ENCODE results near the gene CREB3.
A peak's percentile ranks its signal among the peaks of the same experiment; 100 is the strongest.

Gene CREB3

DNA sequence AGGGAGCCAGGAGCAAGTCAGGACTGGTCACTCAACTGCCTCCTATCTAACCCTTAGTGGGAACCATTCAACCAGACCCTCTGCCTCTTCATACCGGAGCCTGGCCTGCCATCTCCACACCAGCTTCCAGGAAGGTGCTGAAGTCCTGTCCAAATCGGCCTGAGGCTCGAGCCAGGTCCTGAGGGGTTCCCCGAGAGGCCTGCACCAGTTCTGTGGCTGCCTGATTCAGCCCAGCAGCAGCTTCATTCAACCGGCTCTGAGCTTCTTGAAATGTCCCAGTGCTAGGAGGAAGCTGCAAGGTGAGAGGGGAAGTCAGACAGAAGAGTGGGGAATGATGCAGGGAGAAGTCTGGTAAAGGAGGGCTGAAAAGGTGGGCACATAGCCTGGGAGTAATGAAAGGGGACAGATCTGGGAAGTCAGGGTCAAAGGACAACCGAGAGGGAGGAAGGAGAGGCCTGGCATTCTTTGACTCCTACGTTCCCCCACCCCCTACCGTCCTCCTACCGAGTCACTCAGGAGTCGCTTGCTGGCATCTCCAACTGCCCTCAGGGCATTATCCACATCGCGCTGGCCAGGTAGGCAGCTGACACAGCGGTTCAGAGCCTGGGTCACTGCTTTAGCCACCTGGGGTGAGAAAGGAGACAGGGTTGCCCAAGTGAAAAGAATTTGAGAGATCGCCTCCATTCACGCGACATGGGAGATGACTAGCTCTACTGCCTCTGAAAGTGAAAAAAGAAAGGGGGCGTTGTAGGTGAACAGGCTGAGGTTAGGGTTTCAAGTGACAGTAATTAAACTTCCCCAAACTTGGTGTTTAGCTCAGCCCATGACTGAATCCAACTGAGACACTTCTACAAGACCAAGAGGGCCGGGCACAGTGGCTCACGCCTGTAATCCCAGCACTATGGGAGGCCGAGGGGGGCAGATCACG, 20.7 kb upstream of the CREB3 start:
- DNase-seq: peak; percentile 29
- Mint-ChIP-seq H3K4me3 (no peak overlapping the region), H3K4me1 (ENCODE audit: low read depth) (peaks cover 7% of the 10 kb centered on the region), H3K36me3 (ENCODE audit: low read depth) (peaks cover 67% of the 10 kb centered on the region), H3K27me3 (no peaks in the 10 kb centered on the region), H3K27ac (peak overlapping the region; percentile 50), H3K9me3 (no peaks in the 10 kb centered on the region)

DNA sequence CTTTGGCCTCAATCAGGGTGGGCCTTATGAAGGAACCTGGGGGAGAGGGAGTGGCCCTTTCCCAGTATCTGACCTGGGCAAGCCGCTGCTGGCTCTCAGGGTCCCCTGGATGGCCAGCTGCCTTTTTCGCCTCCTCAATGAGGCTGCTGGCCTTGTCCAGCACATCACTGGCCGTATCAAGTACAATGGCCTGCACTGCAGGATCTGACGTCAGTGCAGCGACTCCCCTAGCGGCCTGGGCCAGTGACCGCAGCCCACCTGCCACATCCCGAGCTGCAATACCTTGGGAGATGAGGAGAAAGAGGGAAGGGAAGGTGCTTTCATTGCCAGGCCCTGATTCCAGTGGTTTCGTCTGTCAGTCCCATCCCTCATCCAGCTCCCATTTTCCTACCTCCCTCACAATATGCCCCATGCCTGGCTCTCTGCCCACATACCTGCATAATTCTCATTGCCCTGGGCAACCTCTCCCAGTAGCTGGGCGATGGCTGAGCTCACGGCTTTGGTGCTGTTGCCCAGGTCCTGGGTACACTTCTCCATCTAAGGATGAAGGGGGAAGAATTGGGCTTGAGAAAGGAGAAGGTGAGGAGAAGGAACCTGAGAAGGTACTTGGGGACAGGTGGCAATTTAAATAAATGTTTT, 19.6 kb upstream of the CREB3 start:
- H3K36me3 Mint-ChIP-seq (ENCODE audit: low read depth): peaks cover 78% of the 10 kb centered on the region
- H3K4me1 Mint-ChIP-seq (ENCODE audit: low read depth): peaks cover 7% of the 10 kb centered on the region
- peak overlapping the region; percentile 47 for H3K27ac Mint-ChIP-seq
- DNase-seq: peak; percentile 22
- no peak overlapping the region for H3K4me3 Mint-ChIP-seq
- no peaks in the 10 kb centered on the region for H3K27me3 Mint-ChIP-seq
- H3K9me3 Mint-ChIP-seq: no peaks in the 10 kb centered on the region

DNA sequence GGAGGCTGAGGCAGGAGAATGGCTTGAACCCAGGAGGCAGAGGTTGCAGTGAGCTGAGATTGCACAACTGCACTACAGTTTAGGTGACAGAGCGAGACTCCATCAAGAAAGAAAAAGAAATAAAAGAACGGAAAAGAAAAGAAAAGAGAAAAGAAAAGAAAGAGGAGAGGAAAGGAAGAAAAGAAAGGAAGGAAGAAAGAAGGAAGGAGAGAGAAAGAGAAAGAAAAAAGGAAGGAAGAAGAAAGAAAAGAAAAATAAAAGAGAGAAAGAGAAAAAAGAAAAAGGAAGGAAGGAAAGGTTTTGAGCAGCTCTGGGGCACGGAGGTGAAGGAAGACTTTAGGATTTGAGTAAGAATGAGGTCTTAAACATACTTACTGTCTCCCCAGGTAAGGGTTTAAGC, 18.9 kb upstream of the CREB3 start:
- Mint-ChIP-seq H3K9me3 (no peaks in the 10 kb centered on the region), H3K36me3 (ENCODE audit: low read depth) (peaks cover 85% of the 10 kb centered on the region), H3K4me3 (no peak overlapping the region), H3K27ac (peak overlapping the region; percentile 44), H3K4me1 (ENCODE audit: low read depth) (peaks cover 7% of the 10 kb centered on the region), H3K27me3 (no peaks in the 10 kb centered on the region)
- no peak for DNase-seq

DNA sequence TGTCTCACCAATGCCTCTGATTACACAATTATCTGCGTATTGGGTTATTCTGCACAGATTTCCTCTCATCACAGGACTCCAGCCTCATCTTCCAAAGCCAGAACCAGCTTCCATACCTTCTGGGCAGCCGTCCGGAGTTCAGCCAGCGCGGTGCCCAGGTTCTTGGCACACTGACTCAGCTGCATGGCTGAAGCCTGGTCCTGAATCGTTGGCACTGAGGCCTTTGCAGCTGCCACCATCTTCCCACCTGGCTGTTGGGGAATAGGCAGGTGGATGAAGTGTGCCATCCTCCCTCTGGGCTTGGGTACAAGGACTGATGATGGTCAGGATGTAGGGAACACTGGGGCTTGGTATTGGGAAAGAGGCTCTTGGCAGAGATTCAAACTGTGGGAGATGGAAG, 18.3 kb upstream of the CREB3 start:
- peak overlapping the region; percentile 44 for H3K27ac Mint-ChIP-seq
- H3K9me3 Mint-ChIP-seq: no peaks in the 10 kb centered on the region
- peaks cover 7% of the 10 kb centered on the region for H3K4me1 Mint-ChIP-seq (ENCODE audit: low read depth)
- DNase-seq: no peak
- H3K4me3 Mint-ChIP-seq: no peak overlapping the region
- peaks cover 90% of the 10 kb centered on the region for H3K36me3 Mint-ChIP-seq (ENCODE audit: low read depth)
- H3K27me3 Mint-ChIP-seq: no peaks in the 10 kb centered on the region

DNA sequence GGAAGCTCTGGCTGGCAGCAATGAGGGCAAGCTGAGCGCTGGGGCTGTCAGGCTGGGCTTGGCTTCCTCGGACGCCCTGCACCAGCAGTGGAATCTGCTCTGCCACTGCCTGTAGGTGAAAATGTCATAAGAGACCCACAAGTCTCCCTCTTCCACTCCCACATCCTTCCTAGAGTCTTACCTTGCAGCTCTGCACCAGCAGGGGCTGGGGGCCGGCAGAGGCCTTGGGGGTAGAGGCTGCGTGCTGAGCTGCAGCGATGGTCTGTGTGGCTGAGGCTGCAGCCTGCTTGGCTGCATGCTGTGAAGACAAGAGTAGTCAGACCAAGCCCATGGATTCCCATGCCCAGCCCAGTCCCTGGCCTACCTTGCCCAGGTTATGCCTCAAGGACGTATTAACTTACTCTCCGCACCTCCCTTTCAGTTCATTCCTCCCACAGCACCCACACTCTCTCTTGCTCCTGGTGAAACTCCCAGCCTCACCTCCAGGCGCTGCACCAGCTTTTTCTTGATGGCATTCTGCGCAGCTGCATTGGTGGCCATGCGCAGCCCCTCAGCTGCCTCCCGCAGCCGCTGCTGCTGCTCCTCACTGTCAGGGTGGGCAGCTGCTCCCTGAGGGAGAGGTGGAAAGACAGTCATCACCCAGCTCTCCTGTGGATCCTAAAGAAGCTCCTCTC, 17.8 kb upstream of the CREB3 start:
- no peak for DNase-seq
- H3K4me3 Mint-ChIP-seq: no peak overlapping the region
- no peaks in the 10 kb centered on the region for H3K9me3 Mint-ChIP-seq
- peaks cover 96% of the 10 kb centered on the region for H3K36me3 Mint-ChIP-seq (ENCODE audit: low read depth)
- H3K27ac Mint-ChIP-seq: peak overlapping the region; percentile 42
- H3K27me3 Mint-ChIP-seq: no peaks in the 10 kb centered on the region
- H3K4me1 Mint-ChIP-seq (ENCODE audit: low read depth): peaks cover 7% of the 10 kb centered on the region

DNA sequence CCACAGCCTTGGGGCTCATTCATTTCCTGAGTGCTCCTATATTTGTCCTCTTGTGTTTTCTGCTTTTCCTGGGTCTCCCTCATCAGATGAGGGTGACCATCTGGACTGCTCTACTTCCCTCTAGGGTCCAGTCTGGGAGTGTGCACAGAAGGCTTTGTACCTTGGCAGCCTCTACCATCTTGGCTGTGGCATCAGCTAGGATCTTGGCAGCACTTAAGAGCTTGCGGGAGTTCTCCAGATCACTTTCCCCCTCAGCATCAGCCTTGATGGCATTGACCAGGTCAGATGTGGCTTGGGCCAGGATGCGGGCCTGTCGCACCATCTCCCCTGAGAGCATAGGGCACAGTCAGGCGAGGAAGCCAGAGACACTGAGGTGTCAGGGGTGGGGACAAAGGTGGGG, 16.2 kb upstream of the CREB3 start:
- H3K4me1 Mint-ChIP-seq (ENCODE audit: low read depth): peaks cover 7% of the 10 kb centered on the region
- H3K27me3 Mint-ChIP-seq: no peaks in the 10 kb centered on the region
- peak overlapping the region; percentile 70 for H3K27ac Mint-ChIP-seq
- no peaks in the 10 kb centered on the region for H3K9me3 Mint-ChIP-seq
- no peak for DNase-seq
- H3K36me3 Mint-ChIP-seq (ENCODE audit: low read depth): peaks cover 100% of the 10 kb centered on the region
- no peak overlapping the region for H3K4me3 Mint-ChIP-seq

DNA sequence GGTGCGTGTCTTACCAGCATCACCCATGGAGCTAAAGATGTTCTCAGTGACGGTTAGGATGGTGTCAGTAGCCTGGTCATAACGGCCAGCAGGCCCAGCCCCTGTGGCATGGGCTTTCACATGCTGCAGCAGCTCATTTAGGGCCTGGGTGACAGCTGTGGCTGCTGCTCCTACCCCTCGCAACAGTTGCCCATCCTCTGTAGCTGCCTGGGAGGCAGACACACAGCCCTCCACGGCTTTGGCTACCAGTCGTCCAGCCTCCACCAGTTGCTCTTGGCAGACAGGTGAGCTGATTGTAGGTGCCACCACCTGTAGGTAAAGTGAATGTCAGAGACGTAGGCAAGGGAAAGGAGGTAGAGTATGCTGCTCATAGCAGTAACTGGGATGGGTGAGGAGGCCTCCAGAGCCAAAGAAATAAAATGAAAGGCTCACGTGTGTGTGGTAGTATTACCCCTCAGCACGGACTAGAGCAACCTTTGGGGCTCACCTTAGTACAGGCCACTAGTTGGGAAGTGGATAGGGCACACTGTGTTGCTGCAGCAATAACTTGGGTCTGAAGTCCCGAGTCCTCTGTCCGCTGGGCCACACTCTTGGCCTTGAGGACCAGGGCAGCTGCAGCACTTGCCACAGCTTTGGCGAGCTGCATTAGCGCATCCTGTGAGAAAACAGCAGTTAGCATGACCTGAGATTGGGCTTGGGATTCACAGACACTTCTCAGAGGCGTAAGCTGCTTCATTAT, 15.2 kb upstream of the CREB3 start:
- H3K27ac Mint-ChIP-seq: peak overlapping the region; percentile 16
- no peaks in the 10 kb centered on the region for H3K9me3 Mint-ChIP-seq
- H3K36me3 Mint-ChIP-seq (ENCODE audit: low read depth): peaks cover 100% of the 10 kb centered on the region
- H3K27me3 Mint-ChIP-seq: no peaks in the 10 kb centered on the region
- DNase-seq: no peak
- H3K4me1 Mint-ChIP-seq (ENCODE audit: low read depth): peaks cover under 1% of the 10 kb centered on the region
- H3K4me3 Mint-ChIP-seq: no peak overlapping the region

DNA sequence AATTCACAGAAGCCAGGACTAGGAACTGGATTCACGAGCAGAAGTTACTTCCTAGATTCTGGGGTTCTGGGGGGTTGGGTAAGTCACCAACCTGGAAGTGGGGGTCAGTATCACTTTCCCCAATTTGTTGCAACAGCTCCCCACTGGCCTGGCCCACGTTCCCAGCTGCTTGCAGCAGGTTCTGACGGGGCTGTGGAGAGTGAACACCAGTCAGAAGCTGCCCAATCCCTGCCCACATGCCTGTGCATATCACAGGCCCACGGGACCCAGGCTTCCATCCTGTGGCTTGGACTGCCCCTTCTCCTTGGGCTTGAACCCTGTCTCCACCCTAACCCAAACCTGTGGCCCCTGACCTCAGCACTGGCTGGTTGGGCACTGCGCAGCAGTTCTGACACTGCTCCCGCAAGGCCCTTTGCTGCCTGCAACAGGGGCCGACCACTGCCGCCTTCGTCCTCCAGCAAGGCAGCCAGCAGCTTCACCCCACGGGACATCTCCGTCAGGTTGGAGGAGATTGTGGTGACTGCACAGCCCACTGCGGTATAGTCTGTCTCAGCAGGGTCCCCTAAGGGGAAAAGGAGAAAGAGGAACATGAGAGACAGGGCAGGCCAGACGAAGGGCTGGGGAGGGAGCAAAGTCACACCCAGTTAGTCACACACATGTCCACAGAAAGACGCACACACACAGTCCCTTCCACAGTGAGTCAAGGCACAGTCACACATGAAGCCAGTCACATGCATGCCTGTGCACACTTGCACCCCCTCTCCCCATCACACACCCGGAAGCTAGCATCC, 13.6 kb upstream of the CREB3 start:
- H3K27me3 Mint-ChIP-seq: no peaks in the 10 kb centered on the region
- no peaks in the 10 kb centered on the region for H3K4me1 Mint-ChIP-seq (ENCODE audit: low read depth)
- DNase-seq: peak; percentile 17
- no peaks in the 10 kb centered on the region for H3K9me3 Mint-ChIP-seq
- H3K36me3 Mint-ChIP-seq (ENCODE audit: low read depth): peaks cover 100% of the 10 kb centered on the region
- H3K27ac Mint-ChIP-seq: no peak overlapping the region
- no peak overlapping the region for H3K4me3 Mint-ChIP-seq

DNA sequence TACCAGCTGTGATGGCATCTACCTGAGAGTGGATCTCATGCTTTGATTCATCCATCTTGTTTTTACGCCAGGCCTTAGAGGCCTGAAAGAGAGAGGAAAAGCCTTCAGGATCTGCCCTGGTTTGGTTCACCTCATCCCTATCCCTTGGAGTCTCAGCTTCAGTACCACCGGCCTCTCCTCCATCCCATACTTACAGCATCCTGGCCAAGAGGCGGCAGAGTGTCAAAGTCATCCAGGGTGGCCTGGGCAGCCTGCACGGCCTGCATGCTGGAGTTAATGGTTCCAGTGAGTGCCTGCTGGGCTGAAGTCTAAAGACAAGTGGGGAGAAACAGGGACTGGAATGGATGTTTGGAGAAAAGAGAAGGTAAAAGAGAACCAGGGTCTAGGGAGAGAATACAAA, 12.9 kb upstream of the CREB3 start:
- Mint-ChIP-seq H3K36me3 (ENCODE audit: low read depth) (peaks cover 100% of the 10 kb centered on the region), H3K4me3 (no peak overlapping the region)

DNA sequence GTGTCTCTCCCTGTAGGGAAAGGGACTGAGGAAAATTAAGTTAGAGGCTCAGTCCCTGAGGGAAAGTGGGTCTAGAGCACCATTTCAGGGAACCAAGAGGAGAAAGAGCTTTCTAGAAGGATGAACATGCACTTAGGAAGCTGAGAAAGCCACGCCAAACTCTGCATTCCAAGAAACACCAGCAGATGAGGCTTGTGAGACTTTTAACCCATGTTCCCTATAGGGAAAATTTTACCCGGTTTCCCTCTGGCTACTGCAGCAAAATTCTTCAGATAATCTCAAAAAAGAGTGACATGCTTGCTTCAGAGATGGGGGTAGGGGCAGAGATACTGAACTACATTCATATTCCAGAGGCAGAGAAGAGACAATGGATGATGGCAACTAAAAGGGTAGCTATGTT, 9.0 kb upstream of the CREB3 start:
- Mint-ChIP-seq H3K27me3 (no peaks in the 10 kb centered on the region), H3K4me1 (ENCODE audit: low read depth) (no peaks in the 10 kb centered on the region), H3K4me3 (no peak overlapping the region), H3K9me3 (no peaks in the 10 kb centered on the region), H3K36me3 (ENCODE audit: low read depth) (peaks cover 86% of the 10 kb centered on the region), H3K27ac (peak overlapping the region; percentile 57)
- DNase-seq: no peak

More for the DNA sequence above, 12.9 kb upstream of the CREB3 start:
- Mint-ChIP-seq H3K9me3 (no peaks in the 10 kb centered on the region), H3K27ac (no peak overlapping the region), H3K27me3 (no peaks in the 10 kb centered on the region), H3K4me1 (ENCODE audit: low read depth) (no peaks in the 10 kb centered on the region)
- no peak for DNase-seq

DNA sequence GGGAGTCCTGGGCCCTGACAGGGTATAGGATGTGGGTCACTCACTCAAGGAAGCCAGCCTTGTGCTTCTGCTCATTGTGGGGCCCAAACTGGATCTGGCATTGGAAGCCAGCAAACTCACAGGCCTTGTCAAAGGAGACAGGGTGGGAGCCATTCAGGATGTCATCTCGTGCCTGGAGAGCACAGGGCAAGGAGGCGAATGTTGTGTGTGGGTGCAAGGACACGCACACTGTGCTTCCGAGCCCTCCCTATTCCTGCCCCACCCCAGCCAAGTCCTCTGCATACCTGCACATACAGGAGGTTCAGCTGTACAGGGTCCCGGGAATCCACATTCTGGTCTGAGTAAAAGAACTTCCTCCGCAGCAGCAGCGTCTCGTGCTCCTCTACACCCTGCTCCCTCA, 8.6 kb upstream of the CREB3 start:
- Mint-ChIP-seq H3K9me3 (no peaks in the 10 kb centered on the region), H3K4me3 (no peak overlapping the region), H3K27ac (no peak overlapping the region), H3K4me1 (ENCODE audit: low read depth) (no peaks in the 10 kb centered on the region), H3K27me3 (no peaks in the 10 kb centered on the region), H3K36me3 (ENCODE audit: low read depth) (peaks cover 81% of the 10 kb centered on the region)
- DNase-seq: no peak

DNA sequence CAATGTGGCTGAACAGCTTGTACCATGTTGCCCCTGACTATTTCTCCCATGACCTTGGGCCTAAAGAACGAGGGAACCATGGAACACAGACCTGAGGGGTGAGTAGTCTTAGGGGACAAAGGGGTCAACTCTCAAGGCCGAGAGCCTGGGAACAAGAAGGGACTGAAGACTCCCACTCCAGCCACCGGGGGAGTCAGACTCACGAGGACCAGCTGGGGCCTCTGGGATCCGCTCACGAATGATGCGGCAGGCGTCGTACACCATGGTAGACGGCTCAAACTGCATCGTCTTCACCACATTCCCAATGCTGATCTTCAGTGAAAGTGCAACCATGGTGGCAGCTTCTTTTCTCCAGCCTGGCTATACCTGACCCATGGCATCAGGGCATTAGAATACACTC, 7.1 kb upstream of the CREB3 start:
- Mint-ChIP-seq H3K27me3 (no peaks in the 10 kb centered on the region), H3K36me3 (ENCODE audit: low read depth) (peaks cover 70% of the 10 kb centered on the region), H3K9me3 (no peaks in the 10 kb centered on the region), H3K27ac (no peak overlapping the region), H3K4me3 (no peak overlapping the region), H3K4me1 (ENCODE audit: low read depth) (no peaks in the 10 kb centered on the region)
- no peak for DNase-seq

DNA sequence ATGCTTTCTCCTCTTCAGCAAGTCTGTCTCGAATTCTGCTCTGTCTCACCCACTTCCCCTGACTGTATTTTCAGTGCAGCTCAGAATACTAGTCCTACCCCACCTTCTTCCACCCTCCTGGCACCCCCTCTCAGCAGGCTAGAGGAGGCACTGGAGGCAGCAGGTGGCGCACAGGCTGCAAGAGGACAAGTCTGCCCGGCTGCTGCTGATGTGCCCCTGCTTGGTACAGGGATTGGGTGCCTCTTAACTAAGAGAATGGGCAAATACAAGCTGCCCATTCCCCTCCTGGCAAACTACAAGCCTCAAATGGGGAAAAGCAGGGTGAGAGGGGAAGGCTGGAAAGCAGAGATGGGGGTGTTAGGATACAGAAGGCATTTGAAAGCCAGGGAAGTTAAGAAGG, 5.5 kb upstream of the CREB3 start:
- Mint-ChIP-seq H3K27ac (no peak overlapping the region), H3K36me3 (ENCODE audit: low read depth) (peaks cover 65% of the 10 kb centered on the region), H3K9me3 (no peaks in the 10 kb centered on the region), H3K27me3 (no peaks in the 10 kb centered on the region), H3K4me3 (no peak overlapping the region), H3K4me1 (ENCODE audit: low read depth) (no peaks in the 10 kb centered on the region)
- DNase-seq: peak; percentile 54

DNA sequence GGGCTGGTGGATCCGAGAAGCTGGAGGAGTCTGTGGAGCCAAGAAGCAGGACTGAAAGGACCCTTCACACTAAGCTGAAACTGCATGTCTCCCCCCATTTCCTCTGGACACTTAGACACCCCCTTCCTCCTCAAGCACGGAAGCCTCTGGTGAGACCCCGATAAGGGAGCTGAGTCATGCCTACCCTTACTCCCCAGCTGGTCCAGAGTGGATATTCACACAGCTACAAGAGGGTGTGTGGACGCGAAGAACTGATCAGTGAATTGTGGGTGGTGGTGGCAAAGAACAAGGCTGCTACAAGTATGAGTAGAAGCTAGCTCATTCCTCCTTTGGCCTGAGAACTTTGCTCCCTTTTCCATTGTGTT, 4.8 kb upstream of the CREB3 start:
- Mint-ChIP-seq H3K27ac (no peak overlapping the region), H3K4me3 (no peak overlapping the region)
- DNase-seq: no peak

More for the DNA sequence above, 4.8 kb upstream of the CREB3 start:
- Mint-ChIP-seq H3K36me3 (ENCODE audit: low read depth) (peaks cover 63% of the 10 kb centered on the region), H3K4me1 (ENCODE audit: low read depth) (peaks cover under 1% of the 10 kb centered on the region), H3K9me3 (no peaks in the 10 kb centered on the region), H3K27me3 (no peaks in the 10 kb centered on the region)

All from activated T-cell treated with anti-CD3 and anti-CD28 coated beads, Interleukin-2, amount 50 U/mL, for 24 hours (primary cell).